ENCODE results near the gene ACTR3.

ACTR3 gene

DNA sequence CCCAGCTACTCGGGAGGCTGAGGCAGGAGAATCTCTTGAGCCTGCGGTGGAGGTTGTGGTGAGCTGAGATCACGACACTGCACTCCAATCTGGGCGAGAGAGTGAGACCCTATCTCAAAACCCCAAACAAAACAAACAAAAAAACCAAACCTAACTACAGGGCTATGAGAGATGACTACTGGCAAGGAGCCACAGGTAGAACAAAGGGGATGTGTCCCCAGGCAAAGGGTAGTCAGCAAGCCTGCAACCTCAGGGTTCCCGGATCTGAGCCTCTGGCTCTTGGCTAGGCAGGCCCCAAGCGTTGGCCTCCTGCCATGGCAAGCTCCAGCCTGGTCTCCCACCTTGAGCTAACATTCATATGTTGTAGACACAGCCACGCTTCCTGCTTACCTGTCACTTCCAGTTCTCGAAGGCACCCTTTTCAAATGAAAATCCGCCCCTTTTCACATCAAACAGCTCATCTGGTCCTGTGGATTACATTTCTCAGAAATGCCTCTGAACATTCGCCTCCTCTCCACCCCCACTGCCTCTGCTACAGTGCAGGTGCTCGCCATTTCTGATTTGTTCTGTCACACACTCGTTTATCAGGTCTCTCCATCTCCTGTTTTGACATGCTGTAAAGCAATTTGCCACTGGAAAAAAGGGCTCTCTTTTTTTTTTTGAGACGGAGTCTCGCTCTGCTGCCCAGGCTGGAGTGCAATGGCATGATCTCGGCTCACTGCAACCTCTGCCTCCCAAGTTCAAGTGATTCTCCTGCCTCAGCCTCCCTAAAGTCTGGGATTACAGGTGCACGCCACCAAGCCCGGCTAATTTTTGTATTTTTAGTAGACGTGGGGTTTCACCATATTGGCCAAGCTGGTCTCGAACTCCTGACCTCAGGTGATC is 13.1 kb upstream of the ACTR3 start:
- peak; percentile 37 for DNase-seq (ENCODE audit: low read depth)

DNA sequence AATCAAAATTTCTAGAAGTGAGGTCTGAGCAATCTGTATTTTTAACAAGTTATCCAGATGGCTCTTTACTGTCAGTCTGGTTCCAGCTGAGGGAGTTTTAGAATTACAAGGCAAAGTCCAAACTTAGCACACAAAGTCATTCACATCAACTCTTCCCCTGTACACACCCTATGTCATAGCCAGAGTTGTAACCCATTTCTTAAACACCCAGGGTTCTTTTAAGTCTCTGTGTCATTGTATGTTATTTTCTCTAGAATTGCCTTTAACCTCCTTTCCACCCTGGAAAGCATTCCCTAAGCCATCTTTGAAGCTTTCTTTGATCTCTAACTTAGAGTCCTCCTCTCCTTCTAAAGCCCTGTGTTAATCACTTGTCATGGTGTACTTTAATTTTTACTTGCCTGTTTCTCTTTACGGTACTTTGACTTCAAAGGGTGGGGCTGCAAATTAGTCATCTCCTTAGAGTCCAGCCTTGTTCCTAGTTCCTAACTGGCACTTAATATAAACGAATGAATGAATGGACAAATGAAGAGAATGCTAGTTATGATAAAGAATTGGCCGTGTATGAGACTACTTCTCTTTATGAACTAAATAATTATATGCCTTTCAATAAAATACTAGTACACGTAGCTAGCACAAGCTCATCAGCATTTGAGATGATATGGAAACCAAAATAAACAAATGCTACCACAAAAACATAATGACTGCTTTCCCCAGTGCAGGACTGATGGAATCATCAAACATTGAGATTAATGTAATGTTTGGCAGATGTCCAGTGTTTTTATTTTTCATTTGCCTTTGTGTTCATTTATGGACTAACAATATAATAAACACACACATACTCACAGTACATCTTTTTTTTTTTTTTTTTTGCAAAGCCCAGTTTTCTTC is 11.9 kb upstream of the ACTR3 start:
- no peak for DNase-seq (ENCODE audit: low read depth)

DNA sequence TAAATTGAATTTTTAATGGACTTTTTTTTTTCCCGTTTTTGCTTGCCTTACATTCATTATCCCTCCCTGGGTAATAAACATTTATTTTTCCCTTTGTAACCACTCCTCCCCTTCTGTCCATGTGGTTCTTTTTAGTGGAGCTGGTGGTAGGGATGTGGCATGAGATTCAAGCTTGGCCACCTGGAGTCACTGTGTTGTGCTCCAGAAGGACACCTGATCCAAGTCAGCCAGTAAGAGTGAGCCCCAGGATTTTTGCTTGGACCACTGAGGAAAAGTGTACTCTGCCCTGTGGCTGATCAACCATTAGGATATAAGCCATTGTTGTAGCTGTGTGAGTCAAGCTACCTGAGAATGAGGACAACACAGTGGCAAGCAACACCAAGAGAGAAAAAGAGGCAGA is 11.1 kb upstream of the ACTR3 start:
- no peak for DNase-seq (ENCODE audit: low read depth)

DNA sequence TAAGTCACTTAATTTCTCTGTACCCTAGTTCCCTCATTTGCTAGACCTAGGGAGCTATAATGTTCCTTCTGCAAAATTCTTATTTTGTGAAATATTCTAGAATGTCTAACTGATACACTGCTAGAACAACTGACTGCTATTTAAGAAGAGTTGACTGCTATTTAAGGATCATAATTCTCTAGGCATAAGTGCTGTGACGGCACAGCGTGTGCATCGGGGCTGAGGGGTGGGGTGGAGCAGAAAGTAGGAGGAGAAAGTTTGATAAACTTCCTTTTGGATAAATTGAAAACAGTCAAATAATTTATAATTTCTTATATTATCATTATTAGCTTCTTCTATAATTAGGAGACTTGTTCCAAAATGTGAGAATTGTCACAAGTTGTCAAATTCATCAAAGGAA is 10.4 kb upstream of the ACTR3 start:
- no peak for DNase-seq (ENCODE audit: low read depth)

DNA sequence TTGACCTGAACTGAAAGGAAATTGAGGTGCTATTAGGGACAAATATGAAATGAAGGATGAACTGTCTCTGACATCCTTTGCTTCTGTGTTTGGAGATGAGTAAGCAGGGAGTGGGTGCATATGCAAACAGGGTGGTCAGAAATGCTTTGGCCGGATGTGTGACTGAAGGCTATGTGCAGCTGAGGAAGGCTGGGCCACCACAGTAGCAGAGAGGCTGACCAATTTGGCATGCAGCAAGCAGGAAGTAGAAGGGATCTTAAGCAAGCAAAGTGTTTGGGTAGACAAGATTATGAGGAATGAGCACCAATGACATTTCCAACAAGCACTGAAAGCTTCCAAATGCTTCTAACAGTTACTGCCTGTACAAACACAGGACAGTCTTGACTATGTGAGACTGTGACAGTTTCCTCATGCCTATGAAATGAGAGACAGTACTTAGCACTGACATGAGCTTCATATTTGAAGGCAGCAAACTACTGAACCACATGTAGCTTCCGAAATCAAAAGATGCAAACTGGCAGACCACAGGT is 3.3 kb upstream of the ACTR3 start:
- DNase-seq (ENCODE audit: low read depth): peak; percentile 7

DNA sequence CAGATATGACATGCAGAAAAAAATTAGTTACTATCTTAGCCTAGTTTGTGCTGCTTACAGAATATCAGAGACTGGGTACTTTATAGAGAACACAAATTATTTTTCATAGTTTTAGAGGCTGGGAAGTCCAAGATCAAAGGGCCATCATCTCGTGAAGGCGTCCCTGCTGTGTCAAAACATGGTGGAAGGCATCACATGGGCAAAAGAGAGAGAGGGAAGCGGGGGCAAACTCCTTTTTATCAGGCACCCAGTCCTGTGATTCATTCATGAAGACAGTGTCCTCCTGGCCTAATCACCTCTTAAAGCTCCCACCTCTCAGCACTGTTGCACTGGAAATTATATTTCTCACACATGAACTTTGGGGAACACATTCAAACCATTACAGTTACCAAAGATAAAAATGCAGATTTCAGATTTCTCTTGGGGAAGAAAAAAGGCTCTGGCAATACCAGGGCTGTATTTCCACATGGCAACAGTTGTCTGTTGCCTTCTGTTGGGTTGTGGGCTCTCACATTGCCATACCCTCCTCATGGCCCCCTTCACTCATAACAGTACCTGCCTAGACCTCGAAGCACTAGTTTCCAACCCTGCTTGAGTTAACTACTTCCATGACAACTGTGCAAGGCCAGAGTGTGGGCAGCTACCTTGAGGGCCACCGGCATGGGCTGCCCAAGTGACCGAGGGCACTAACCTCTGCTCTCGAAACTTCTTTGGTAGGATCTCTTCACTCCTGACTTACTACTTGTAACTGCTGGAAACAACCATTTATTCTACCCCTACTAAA is 2.7 kb upstream of the ACTR3 start:
- DNase-seq (ENCODE audit: low read depth): no peak

DNA sequence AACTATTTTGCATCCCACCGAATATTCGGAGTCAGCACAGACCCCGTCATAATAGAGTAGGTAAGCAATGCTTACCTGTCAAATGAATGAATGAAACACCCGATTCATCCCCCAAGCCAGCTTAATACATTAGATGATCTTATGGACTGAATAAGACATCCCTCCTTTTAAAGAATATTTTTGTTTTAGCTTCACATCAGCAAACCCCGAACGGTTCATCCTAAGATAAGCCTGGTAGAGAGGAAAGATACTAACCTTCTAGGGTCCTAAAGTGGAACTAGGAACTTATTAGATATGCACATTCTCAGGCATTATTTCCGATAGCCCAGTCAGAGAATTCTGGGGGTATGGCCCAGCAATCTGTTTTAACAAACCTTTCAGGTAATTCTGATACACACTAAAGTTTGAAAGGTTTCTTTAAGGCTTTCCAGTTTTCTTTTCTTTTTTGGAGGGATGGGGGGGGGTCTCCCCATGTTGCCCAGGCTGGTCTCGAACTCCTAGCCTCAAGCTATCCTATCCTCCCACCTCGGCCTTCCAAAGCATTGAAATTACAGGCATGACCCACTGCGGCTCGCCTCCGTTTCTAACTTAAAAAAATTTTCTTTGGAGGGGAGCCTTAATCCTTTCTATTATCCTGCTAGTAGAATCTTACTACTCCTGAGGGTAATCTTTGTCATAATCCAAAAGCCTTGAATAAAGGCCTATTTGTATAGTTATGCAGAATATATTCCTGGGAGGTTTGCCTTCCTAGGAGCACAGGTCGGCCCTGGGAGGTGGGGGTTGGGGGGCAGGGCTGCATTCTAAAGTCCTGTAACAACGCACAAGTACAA is 1.0 kb upstream of the ACTR3 start:
- DNase-seq (ENCODE audit: low read depth): no peak

DNA sequence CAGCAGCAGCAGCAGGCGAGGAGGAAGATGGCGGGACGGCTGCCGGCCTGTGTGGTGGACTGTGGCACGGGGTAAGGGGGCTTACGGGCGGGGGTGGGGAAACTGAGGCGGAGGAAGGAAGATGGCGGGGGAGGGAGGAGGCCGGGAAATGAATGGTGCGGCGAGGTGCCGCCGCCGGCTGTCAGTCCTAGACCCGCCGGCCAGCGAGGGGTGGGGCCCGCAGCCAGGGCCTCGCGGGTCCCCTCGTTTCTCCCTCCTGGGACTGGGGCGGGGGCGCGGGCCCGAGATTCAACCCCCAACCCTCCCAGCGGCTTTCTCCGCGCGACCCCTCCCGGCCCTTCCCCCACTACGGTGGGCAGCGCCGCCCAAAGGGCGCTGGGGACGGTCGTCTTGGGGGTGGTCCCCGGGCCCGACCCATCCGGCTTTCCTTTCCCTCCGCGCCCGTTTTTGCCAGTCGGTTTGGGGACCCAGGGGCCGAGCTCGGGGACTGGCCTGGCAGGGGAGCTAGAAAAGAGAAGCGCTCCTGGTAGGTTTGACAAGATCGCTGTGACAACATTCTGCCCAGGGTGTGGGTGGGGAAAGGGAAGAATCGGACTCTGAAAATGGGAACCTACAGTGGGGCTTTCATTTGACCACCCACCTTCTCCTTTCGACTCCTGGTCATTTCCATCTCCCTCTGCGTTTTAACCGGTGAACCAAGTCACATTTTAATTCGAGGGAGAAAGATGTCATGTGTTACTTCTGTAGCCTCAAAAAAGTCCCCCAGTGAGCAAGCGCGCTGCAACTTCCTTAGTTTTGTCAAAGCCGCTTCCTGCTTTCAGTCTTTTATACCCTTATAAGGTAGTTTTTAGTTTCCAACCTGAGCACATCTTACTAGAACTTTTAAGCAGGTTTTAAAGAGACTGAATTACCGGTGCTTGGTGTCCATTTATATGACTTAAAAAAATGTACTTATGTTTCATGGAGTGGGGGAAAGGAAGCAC is 655 bp downstream of the ACTR3 start:
- DNase-seq (ENCODE audit: low read depth): peak; percentile 63

DNA sequence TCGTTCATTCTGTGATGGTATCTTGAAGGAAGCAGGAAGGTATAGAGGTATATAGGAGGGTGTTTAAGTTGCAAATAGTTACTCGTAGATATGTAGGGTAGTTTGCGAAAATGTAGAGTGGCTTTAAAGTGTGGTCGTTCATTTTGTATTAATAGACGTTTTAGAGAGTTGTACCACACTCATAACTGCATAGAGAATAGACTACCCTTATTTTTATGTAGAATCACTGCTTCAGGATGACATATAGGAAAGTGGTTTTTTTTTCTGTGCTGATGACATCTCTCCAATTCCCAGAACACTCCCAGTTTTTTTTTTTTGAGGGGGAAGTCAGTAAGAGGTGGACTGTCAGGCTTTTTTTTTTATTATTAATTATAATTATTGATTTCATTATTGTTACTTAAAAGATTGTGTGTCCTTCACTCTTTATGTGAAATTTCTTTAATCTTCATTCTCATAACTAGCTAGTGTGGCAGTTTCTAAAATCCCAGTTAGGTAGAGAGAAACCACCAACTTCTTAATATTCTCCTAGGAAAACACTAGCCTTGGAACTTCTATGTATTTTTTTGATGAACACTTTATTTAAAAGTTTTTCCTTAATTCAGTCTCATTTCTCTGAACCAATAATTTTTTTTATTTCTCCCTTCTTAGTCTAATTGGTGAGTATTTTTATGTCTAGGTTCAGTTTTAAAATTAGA is 1.5 kb downstream of the ACTR3 start:
- no peak for DNase-seq (ENCODE audit: low read depth)

DNA sequence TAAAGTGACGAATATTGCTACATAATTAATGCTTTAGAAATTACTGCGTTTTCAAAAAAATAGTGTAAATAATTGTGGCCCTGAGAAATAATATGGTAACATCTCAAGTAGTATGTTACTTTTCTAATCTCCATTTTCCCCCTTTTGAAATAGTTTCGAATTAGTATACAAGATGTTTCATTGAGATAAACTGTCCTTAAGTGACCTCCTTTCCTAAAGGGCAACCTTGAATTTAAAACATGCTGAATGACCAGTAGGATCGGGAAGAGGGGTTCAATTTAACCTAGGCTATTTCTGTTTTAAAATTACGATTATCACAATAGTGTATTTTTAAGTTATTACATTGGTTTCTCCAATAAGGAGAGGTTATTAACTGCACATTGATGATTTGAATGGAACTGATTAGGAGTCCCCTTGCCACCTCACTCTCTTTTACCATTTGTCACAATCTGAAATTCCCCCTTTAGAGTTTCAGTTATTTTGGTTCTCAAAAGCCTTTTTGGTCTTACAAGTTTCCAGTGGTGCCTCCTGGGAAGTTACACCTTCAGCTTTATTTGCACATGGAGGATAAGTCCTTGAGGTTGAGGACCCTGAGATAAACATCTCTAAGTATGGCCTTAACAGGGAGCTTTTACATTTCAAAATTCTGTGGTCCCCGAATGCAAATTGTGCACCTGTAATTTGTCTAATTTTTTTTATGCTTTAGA is 2.3 kb downstream of the ACTR3 start:
- DNase-seq (ENCODE audit: low read depth): no peak

DNA sequence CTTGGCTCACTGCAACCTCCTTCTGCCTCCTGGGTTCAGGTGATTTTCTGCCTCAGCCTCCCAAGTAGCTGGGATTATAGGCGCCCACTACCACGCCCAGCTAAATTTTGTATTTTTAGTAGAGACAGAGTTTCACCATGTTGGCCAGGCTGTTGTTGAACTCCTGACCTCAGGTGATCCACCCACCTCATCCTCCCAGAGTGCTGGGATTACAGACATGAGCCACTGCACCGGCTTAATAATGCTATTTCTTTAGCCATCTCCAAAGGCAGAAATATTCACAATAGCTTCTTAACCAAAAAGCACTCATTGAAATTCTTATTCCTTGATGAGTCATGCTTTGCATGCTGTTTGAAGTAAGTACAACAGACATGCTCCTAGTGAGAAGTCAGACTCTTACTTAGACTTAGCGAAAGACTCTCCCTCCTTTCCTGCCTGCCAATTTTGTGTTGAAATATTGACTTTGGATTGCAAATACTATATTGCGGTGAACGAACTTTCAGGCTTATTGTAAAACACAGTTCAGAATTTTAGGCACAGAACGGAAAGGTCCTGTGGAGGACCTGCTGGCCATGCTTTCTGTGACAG is 4.4 kb downstream of the ACTR3 start:
- DNase-seq (ENCODE audit: low read depth): no peak

DNA sequence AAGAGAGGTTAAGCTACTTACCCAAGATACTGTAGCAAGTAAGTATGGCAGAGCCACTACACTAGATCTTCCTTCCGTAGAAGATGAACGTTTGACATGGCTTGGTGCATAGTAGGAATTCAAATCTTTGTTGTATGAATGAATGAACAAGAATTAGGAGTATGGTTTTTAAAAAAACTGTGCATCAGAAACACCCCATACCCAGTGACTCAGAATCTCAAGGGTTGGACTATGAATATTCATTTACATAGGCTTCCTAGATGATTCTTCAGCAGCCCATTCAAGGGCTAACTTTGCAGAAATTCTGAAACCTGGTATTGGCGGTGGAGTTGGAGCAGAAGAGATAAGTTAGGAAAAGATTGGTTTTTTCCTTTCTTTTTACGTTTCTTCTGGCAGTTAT is 5.4 kb downstream of the ACTR3 start:
- DNase-seq (ENCODE audit: low read depth): no peak

DNA sequence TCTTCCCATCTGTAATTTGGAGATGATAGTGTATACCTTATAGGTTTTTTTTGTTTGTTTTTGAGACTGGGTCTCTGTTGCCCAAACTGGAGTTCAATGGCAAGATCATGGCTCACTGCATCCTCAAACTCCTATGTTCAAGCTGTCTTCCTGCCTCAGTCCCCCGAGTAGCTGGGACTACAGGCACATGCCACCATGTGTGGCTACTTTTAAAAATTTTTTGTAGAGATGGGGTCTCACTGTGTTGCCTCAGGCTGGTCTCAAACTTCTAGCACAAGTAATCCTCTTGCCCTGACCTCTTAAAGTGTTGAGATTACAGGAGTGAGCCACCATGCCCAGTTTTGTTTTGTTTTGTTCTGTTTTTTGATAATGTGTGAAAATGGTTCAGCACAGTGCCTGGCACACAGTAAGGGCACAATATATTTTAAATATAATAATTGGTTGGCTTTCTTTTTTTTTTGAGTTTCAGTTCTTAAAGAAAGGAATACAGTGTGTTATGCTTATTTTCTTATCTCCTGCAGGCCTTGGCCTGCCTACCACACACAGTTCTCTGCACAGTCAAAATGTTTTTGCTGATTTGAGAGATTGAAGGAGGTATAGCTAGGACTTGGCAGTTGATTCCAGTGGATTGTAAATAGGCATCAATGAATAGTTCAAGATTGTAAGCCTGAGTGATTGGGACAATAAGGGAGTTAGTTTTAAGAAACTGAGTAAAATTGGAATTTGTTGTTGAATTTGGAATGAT is 6.1 kb downstream of the ACTR3 start:
- no peak for DNase-seq (ENCODE audit: low read depth)

DNA sequence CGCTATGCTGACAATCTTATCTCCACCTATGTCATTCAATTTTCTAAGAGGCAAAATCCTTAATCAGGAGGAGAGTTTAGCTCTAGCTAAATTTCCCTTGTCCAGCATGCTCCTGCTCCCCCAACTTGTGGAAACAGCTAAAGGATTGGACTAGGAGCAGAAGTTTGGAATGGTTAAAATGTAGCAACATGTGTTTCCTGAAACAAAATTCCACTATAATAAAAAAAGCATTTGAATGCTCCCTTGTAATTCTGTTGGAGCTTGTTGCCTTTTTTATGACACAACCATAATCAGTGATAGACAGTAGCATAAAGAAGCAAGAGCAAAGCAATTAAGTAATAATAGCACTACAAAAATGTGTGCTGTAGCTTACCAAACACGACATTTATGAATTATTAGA is 6.9 kb downstream of the ACTR3 start:
- no peak for DNase-seq (ENCODE audit: low read depth)

DNA sequence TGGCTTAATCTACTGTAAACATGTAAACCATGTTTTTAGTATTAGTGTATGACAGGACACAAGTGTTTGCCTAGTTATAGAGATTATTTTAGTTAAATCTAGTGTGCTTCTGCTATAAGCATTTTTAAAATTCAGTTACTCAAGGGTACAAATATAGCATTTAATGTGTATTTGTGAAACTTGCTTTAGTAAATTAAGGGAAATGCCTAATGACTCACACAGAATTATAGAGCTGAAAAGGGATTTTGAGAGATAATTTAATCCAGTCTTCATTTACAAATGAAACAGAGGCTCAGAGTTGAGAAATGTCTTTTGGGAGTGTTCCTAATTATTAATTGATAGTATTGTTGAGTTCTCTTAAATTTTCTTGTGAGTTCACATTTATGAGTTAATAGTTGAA is 8.2 kb downstream of the ACTR3 start:
- no peak for DNase-seq (ENCODE audit: low read depth)

DNA sequence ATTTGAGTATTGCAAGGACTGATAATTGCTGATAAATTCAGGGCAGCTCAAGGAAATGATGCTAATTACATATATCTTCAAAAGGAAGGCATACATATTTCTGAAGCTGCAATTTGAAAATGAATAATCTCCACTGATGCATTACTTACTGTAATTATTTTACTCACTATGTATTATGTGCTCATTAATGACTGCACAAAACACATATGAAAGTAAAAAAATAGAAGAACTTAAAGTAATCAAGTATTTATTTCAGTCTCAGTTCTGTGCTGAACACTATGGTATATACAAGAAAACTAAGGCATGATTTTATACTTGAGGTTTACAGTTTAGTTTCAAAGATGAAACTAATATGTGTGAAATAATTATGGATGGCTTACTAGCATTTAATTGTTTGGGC is 9.3 kb downstream of the ACTR3 start:
- DNase-seq (ENCODE audit: low read depth): no peak

DNA sequence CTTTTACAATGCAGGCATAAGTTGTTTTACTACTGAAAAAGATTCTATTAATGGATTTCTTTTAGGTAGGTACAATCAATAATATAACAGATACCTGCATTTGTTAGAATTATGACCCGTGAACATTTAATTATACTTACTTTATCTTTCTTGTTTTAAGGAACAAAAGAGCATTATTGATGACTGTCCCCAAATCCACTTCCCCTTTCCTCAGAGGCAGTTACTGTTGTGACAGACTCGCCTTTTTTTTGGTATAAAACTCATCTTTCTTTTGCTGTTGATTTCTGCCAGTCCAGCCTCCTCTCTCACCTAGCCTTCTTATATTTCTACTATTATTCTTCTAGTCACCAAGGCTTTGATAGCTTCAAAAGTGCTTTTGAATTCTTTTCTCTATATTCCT is 12.1 kb downstream of the ACTR3 start:
- no peak for DNase-seq (ENCODE audit: low read depth)

DNA sequence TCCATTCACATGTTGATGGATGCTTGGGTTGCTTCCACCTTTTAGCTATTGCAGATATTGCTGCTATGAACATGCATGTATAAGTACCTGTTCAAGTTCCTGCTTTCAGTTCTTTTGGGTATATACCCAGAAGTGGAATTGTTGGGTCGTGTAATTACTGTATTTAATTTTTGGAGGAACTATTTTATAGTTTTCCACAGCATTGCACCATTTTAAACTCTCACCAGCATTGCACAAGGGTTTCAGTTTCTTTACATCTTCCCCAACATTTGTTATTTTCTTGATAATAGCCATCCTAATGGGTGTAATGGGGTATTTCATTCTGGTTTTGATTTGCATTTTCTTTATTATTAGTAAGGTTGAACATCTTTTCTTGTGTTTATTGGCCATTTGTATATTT is 16.0 kb downstream of the ACTR3 start:
- DNase-seq (ENCODE audit: low read depth): no peak
